22Rv1 (cell line): Measurements from ENCODE around the gene TRERF1.
A peak's percentile ranks its signal among the peaks of the same experiment; 100 is the strongest.

Experiments
- H3K27ac ChIP-seq: fragments of 450-650 bp; 2 replicates; pipeline ENCODE4 v1.5.1; 2017
- CTCF ChIP-seq: fragments of 450-650 bp; IDR thresholded peaks from 2 replicates; pipeline ENCODE4 v1.5.1; 2017; ENCODE audit warnings: mild to moderate bottlenecking
- ZFX ChIP-seq: fragments of 450-650 bp; IDR thresholded peaks from 2 replicates; pipeline ENCODE4 v1.6.1; 2017; ENCODE audit warnings: antibody characterized with exemption, borderline replicate concordance

The TRERF1 gene

DNA sequence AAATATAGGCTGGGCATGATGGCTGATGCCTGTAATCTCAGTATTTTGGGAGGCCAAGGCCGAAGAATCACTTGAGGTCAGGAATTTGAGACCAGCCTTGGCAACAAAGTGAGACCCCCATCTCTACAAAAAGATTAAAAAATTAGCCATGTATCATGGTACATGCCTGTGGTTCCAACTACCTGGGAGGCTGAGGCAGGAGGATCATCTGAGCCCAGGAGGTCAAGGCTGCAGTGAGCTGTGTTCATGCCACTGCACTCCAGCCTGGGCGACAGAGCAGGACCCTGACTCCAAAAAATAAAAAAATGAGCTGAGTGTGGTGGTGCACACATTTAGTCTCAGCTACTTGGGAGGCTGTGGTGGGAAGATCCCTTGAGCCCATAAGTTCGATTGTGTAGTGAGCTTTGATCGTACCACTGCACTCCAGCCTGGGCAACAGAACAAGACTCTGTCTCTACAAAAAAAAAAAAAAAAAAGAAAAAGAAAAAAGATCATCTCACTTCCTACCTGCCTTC is 246.9 kb downstream of the TRERF1 start:
- H3K27ac ChIP-seq = peak overlapping the region; percentile 81
- TF ChIP-seq CTCF (no peak), ZFX (no peak)

GRCh38 chr6:42203183-42203582 is 248.5 kb downstream of the TRERF1 start:
- TF ChIP-seq ZFX = no peak
- TF ChIP-seq CTCF = no peak
- H3K27ac ChIP-seq = peak overlapping the region; percentile 81; the same call in 1 of the 2 replicates

DNA sequence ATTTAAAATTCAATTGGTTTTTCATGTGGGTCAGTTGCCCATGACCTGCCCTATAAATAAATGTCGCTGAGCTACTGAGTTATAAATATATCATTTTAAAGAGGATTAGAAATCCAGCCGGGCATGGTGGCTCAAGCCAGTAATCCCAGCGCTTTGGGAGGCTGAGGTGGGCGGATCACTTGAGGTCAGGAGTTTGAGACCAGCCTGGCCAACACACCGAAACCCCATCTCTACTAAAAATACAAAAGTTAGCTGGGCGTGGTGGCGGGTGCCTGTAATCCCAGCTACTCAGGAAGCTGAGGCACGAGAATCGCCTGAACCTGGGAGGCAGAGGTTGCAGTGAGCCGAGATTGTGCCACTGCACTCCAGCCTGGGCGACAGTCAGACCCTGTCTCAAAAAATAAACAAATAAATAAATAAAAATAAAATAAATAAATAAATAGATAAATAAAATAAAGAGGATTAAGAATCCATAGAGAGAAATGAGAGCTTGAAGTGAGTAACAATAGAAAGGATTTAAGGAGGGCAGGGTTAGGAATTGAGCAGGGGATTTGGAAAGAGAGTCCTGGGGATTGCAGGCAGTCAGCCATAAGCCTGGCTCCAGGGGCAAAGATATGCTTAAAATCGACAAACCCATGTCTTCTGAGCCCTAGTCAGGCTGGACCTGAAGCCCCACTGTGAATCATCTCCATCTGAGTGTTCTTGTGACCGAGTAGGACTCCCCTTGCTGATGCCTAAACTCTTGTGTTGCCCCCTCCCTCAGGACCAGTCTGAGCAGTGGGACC is 249.4 kb downstream of the TRERF1 start:
- peak overlapping the region; percentile 81; the same call in 1 of the 2 replicates for H3K27ac ChIP-seq

- TF ChIP-seq CTCF (no peak), ZFX (no peak)
- peak overlapping the region; percentile 59 for H3K27ac ChIP-seq
These were observed 250.3 kb downstream of the TRERF1 start for GRCh38 chr6:42201382-42201781.

DNA sequence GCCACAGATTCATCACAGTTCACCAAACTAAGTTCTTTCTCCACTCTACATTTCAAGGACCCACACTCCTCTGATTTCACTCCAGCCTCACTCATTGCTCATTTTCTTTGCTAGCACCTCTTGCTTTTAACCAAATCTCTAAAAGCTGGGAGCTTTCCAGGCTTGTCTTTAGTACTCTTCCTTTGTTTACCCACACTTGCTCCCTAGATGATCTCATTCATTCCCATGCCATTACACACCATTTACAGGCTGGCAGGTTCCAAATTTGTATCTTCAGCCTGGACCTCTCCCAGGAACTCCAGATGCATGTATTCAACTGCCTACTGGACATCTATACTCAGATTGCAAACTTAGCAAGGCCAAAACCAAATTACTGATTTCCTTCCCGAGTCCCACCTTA is 251.7 kb downstream of the TRERF1 start:
- peak overlapping the region; percentile 59 for H3K27ac ChIP-seq
- no peak for TF ChIP-seq ZFX
- no peak for TF ChIP-seq CTCF

DNA sequence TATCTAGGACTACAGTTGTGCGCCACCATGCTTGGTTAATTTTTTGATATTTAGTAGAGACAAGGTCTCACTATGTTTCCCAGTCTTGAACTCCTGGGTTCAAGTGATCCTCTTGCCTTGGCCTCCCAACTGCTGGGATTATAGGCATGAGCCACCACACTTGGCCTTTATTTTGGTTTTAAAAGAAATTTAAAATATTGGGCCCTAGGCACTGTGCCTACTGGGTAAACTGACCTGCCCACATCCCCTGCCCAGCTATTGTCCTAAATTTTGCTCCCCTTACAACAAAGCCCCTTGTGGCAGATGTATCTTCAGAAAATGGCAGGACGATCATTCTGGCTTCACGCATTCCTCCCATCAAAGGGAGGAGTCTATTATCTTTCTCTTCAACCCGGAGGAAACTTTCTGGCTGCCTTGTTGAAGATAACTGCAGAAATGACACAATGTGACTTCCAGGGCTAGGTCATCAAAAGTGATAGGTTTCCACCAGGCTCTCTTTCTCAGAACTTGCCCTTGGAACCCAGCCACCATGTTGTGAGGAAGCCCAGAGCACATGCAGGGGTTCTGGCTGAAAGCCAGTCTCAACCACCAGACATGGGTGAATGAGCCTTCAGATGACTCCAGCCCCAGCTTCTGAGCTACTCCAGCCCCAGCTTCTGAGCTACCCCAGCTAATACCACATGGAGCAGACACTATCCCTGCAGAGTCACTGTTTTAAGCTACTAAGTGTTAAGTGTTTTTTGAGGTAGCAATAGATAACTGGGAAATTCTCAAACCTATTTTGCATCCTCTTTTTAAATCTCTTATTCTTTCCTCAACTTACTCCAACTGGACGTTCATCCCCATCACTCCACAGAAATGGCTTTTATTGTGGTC is 252.4 kb downstream of the TRERF1 start:
- TF ChIP-seq ZFX = no peak
- no peak for TF ChIP-seq CTCF
- peak overlapping the region; percentile 59 for H3K27ac ChIP-seq

- H3K27ac ChIP-seq = no peak overlapping the region
- TF ChIP-seq ZFX (no peak), CTCF (no peak)
These were observed 254.0 kb downstream of the TRERF1 start for GRCh38 chr6:42197555-42198362.
